ENCODE measurements around the gene TSPAN32.

DNA sequence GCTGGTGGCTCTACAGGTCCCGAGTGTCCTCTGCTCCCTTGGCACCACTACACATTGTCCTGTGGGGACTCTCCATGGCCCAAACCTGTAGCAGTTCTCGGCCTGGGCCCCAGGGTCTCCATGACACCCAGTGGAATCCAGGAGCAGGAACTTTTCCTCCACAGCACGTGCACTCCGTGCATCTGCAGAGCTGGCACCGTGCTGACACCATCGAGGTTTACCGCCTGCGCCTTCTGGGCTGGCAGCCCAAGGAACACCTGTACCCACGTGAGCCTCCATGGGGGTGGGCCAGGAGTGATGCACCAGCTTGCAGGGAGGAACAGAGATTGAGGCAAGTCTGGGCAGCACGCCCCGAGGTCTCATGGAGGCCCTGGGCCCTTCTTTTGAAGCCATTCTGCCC is 25.2 kb downstream of the TSPAN32 start:
- TF ChIP-seq TAF1 (IDR thresholded peaks at IDR 0.05; ENCODE audit: low read depth) (no peak), FOXM1 (IDR thresholded peaks at IDR 0.05; ENCODE audit: borderline replicate concordance, low read depth) (no peak), EP300 (IDR thresholded peaks at IDR 0.05; ENCODE audit: borderline replicate concordance) (no peak), YY1 (IDR thresholded peaks at IDR 0.05; ENCODE audit: low read depth) (no peak), NFIC (IDR thresholded peaks at IDR 0.05) (no peak), TCF12 (IDR thresholded peaks at IDR 0.05; ENCODE audit: low read depth) (no peak), RAD21 (IDR thresholded peaks at IDR 0.05; ENCODE audit: low read depth) (no peak), CEBPB (IDR thresholded peaks at IDR 0.05) (no peak), ZBTB7A (IDR thresholded peaks at IDR 0.05; ENCODE audit: low read depth) (no peak), CREB1 (IDR thresholded peaks at IDR 0.05; ENCODE audit: low read depth) (no peak), EGR1 (IDR thresholded peaks at IDR 0.05) (no peak)
- TF ChIP-seq, protein P1, sequence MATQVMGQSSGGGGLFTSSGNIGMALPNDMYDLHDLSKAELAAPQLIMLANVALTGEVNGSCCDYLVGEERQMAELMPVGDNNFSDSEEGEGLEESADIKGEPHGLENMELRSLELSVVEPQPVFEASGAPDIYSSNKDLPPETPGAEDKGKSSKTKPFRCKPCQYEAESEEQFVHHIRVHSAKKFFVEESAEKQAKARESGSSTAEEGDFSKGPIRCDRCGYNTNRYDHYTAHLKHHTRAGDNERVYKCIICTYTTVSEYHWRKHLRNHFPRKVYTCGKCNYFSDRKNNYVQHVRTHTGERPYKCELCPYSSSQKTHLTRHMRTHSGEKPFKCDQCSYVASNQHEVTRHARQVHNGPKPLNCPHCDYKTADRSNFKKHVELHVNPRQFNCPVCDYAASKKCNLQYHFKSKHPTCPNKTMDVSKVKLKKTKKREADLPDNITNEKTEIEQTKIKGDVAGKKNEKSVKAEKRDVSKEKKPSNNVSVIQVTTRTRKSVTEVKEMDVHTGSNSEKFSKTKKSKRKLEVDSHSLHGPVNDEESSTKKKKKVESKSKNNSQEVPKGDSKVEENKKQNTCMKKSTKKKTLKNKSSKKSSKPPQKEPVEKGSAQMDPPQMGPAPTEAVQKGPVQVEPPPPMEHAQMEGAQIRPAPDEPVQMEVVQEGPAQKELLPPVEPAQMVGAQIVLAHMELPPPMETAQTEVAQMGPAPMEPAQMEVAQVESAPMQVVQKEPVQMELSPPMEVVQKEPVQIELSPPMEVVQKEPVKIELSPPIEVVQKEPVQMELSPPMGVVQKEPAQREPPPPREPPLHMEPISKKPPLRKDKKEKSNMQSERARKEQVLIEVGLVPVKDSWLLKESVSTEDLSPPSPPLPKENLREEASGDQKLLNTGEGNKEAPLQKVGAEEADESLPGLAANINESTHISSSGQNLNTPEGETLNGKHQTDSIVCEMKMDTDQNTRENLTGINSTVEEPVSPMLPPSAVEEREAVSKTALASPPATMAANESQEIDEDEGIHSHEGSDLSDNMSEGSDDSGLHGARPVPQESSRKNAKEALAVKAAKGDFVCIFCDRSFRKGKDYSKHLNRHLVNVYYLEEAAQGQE (IDR thresholded peaks at IDR 0.05; ENCODE audit: low read depth) = no peak
- TF ChIP-seq, protein P2, sequence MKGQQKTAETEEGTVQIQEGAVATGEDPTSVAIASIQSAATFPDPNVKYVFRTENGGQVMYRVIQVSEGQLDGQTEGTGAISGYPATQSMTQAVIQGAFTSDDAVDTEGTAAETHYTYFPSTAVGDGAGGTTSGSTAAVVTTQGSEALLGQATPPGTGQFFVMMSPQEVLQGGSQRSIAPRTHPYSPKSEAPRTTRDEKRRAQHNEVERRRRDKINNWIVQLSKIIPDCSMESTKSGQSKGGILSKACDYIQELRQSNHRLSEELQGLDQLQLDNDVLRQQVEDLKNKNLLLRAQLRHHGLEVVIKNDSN (IDR thresholded peaks at IDR 0.05) = no peak
- TF ChIP-seq, protein P3, sequence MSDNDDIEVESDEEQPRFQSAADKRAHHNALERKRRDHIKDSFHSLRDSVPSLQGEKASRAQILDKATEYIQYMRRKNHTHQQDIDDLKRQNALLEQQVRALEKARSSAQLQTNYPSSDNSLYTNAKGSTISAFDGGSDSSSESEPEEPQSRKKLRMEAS (IDR thresholded peaks at IDR 0.05) = no peak

Measured in Ishikawa (cell line).